Esophagus muscularis mucosa (tissue), 4 donors: ENCODE results near the gene INTS15. TPM values are rescaled to one million over a fixed set of nuclear protein-coding genes. Genes with fewer than 3 reads are reported as not detected.

Source experiments
- DNase-seq: peaks from one replicate; pipeline ENCODE4 v3.0.0-alpha.2; 2017; ENCODE audit errors: extremely low spot score
- H3K27ac ChIP-seq, 4 donors: fragments of 200-600 bp; sonication (generic); replicated peaks in 1 of 4; 1 replicate in 3 of 4; 2 replicates in 1 of 4; pipeline ENCODE4 v1.5.1; 2016 to 2019; ENCODE audit warnings: mild to moderate bottlenecking in 1 of 4
- H3K27me3 ChIP-seq, 4 donors: fragments of 200-600 bp; sonication (generic); one replicate each; pipeline versions ENCODE4 v1.5.1 to v1.6.0; 2016 to 2019
- H3K36me3 ChIP-seq, 4 donors: fragments of 200-600 bp; sonication (generic); one replicate each; pipeline ENCODE4 v1.5.1; 2016 to 2019
- H3K4me1 ChIP-seq, 4 donors: fragments of 200-600 bp; sonication (generic); one replicate each; pipeline ENCODE4 v1.5.1; 2016 to 2019
- H3K4me3 ChIP-seq, 4 donors: fragments of 200-600 bp; sonication (generic); 1 replicate in 2 of 4; 2 replicates in 2 of 4; pipeline ENCODE4 v1.5.1; 2016 to 2019; ENCODE audit warnings: mild to moderate bottlenecking in 4 of 4, moderate library complexity in 1 of 4
- H3K9me3 ChIP-seq, 4 donors: fragments of 200-600 bp; sonication (generic); 1 replicate in 3 of 4; 2 replicates in 1 of 4; pipeline ENCODE4 v1.5.1; 2016 to 2019
- EP300 ChIP-seq: sonication (generic); formaldehyde crosslinking; IDR thresholded peaks from one replicate; pipeline ENCODE4 v1.6.1; 2017; ENCODE audit warnings: antibody characterized with exemption
- POLR2A ChIP-seq: fragments of 450-650 bp; IDR thresholded peaks from one replicate; pipeline ENCODE4 v1.6.1; 2017; ENCODE audit warnings: antibody characterized with exemption, moderate library complexity, mild to moderate bottlenecking, low read depth
- POLR2AphosphoS5 ChIP-seq, 2 donors: sonication (generic); formaldehyde crosslinking; IDR thresholded peaks; one replicate each; pipeline ENCODE4 v1.6.1; 2017; ENCODE audit warnings: antibody characterized with exemption in 2 of 2
- WGBS: methylation state at CpG from one replicate; pipeline ENCODE4 v1.1.5; 2018; 5-methylcytosine and 5-hydroxymethylcytosine counted together
- intact Hi-C: fragments of 100-400 bp; cut with DNase I; formaldehyde crosslinking; loops from one replicate; pipeline ENCODE4 v1.15.1; 2023
- total RNA-seq, 4 donors: library from RNA; depleted of rRNA; stranded (reverse); fragments of >200 nt; gene quantifications; one replicate each; pipeline versions ENCODE4 v1.1.0 to v1.2.1, GENCODE V29; 2016
- TF ChIP-seq, protein P1 (sequence below), 3 experiments: fragments of 200-600 bp in 2 of 3; fragments of 450-650 bp in 1 of 3; sonication (generic) in 2 of 3; IDR thresholded peaks; one replicate each; pipeline ENCODE4 v1.5.1; 2017 to 2019; ENCODE audit warnings: antibody characterized with exemption in 3 of 3, mild to moderate bottlenecking in 2 of 3, moderate library complexity in 1 of 3

The INTS15 gene
- total RNA-seq, 4 donors from 2014 or later, result 22.5 to 38.9 (median 33.5) TPM

DNA sequence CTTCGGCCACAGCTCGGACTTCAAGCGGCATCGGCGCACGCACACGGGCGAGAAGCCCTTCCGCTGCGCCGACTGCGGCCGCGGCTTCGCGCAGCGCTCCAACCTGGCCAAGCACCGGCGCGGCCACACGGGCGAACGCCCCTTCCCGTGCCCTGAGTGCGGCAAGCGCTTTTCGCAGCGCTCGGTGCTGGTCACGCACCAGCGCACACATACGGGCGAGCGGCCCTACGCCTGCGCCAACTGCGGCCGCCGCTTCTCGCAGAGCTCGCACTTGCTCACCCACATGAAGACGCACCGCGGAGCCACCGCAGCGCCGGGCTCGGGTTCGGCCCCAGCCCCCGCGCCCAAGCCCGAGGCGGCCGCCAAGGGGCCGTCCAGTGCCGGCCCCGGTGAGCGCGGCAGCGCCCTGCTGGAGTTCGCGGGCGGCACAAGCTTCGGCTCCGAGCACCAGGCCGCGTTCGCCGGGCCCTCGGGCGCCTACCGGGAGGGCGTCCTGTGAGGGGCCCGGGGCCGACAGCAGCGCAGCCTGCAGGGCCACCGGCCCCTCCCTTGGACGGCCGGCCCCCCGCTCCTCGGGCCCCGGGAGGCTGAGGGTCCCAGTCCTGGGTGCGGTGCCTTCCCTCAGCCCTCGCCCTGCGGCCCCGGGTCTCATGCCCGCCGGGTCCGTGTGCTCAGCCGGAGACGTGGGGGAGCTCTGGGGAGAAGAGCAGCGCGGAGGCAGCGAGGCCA is 64.5 kb downstream of the INTS15 start:
- Histone ChIP-seq H3K9me3 (peaks cover 0 to 3% (median 0%) of the 10 kb centered on the region in 4 donors), H3K36me3 (peaks cover 32 to 71% (median 62%) of the 10 kb centered on the region in 4 donors), H3K4me1 (no peaks in the 10 kb centered on the region), H3K27ac (no peak overlapping the region), H3K27me3 (no peaks in the 10 kb centered on the region), H3K4me3 (no peak overlapping the region)
- TF ChIP-seq EP300, result no peak
- TF ChIP-seq, protein P1, sequence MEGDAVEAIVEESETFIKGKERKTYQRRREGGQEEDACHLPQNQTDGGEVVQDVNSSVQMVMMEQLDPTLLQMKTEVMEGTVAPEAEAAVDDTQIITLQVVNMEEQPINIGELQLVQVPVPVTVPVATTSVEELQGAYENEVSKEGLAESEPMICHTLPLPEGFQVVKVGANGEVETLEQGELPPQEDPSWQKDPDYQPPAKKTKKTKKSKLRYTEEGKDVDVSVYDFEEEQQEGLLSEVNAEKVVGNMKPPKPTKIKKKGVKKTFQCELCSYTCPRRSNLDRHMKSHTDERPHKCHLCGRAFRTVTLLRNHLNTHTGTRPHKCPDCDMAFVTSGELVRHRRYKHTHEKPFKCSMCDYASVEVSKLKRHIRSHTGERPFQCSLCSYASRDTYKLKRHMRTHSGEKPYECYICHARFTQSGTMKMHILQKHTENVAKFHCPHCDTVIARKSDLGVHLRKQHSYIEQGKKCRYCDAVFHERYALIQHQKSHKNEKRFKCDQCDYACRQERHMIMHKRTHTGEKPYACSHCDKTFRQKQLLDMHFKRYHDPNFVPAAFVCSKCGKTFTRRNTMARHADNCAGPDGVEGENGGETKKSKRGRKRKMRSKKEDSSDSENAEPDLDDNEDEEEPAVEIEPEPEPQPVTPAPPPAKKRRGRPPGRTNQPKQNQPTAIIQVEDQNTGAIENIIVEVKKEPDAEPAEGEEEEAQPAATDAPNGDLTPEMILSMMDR (IDR thresholded peaks at IDR 0.05), result no peak
- TF ChIP-seq POLR2A, result no peak
- TF ChIP-seq POLR2AphosphoS5 (IDR thresholded peaks at IDR 0.05), result no peak
- no peak for DNase-seq
- 91% methylated on average over 63 of the region's 94 CpGs for WGBS
- intact Hi-C loops, result no loop called here

DNA sequence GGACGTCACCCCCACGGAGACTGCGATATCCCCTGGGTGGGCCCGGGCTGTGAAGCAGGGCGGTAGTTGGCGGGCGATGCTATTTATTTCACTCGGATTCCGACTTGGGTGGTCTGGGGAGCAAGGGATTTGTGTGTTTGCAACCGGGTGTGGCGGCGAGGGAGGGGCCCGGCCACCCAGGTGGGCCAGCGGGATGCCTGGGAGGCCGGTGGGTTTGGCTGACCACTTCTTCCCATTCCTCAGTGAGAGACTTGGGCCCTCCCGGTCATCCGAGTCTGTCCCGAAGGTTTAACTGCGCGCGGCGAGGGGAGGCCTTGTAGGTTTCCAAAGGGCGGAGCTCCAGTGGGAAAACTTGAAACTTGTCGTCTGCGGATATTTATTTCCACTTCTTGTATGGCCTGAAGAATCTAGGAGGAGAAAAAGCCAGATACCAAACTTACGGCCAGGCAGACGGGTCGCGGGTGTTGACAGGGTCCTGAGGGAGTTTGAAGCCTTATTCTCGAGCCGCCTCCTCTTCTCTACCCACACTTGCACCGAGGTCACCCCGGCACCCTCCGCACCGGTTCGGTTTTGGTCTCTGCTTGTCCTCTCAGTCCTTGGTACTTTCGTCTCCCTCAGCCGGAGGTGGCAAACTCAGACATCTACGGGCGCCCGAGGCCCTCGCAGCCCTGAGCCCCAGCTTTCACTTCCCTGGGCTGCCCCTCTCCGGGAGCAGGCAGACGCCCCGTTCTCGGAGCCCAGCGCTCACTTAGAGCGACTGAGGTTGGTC is 65.2 kb downstream of the INTS15 start:
- no peaks in the 10 kb centered on the region for H3K4me1 ChIP-seq
- no peaks in the 10 kb centered on the region for H3K27me3 ChIP-seq
- DNase-seq, result no peak
- peaks cover 0 to 3% (median 0%) of the 10 kb centered on the region in 4 donors for H3K9me3 ChIP-seq
- peaks cover 32 to 65% (median 55%) of the 10 kb centered on the region in 4 donors for H3K36me3 ChIP-seq
- H3K27ac ChIP-seq, result no peak overlapping the region
- 92% methylated on average over 47 of the region's 48 CpGs for WGBS
- no peak overlapping the region for H3K4me3 ChIP-seq
- no peak for TF ChIP-seq EP300
- no peak for TF ChIP-seq POLR2A
- TF ChIP-seq, protein P1 (IDR thresholded peaks at IDR 0.05), result no peak
- no peak for TF ChIP-seq POLR2AphosphoS5 (IDR thresholded peaks at IDR 0.05)
- intact Hi-C loops, result no loop called here

DNA sequence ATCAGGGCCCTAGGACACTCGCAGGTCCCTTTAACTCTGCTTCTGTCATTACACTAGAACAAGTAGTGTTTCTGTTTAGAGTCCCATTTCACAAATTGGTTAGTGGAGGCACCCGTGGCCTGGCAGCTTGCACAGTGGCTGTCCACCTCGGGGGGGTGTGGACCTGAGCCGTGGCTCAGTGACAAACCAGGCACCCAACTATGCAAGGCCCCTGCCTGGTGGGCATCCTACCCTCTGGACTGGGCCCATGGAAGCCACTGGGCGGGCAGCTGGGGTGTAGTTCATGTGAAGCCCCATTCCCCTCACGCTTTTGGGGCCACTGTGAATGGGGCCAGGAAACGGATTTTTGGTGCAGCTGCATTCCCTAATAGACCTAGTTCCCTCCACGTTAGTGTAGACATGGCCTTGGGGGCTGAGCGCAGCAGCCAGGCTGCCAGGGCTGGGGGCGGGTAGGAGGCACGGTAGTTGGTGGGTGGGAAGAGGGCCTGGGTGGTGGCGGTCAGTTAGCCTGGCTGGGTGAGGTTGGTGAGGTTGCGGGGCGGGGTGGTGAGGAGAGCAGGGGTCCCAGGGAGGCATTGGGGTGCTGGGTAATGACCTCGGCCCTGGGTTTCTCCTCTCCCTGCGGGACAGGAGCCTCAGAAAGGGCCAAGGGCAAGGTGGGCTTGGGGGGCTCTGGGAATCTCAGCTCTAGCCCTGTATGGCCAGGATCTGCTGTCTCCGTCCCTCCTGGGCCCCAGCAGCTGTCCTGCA is 66.0 kb downstream of the INTS15 start:
- intact Hi-C loops, result no loop called here
- peaks cover 0 to 3% (median 0%) of the 10 kb centered on the region in 4 donors for H3K9me3 ChIP-seq
- peaks cover 32 to 57% (median 47%) of the 10 kb centered on the region in 4 donors for H3K36me3 ChIP-seq
- no peak for TF ChIP-seq POLR2AphosphoS5 (IDR thresholded peaks at IDR 0.05)
- no peak for TF ChIP-seq POLR2A
- TF ChIP-seq EP300, result no peak
- TF ChIP-seq, protein P1 (IDR thresholded peaks at IDR 0.05), result no peak
- H3K4me1 ChIP-seq, result no peaks in the 10 kb centered on the region
- H3K27ac ChIP-seq, result no peak overlapping the region
- no peak overlapping the region for H3K4me3 ChIP-seq
- H3K27me3 ChIP-seq, result no peaks in the 10 kb centered on the region
- DNase-seq, result no peak
- WGBS, result 96% methylated on average over 12 of the region's 17 CpGs

DNA sequence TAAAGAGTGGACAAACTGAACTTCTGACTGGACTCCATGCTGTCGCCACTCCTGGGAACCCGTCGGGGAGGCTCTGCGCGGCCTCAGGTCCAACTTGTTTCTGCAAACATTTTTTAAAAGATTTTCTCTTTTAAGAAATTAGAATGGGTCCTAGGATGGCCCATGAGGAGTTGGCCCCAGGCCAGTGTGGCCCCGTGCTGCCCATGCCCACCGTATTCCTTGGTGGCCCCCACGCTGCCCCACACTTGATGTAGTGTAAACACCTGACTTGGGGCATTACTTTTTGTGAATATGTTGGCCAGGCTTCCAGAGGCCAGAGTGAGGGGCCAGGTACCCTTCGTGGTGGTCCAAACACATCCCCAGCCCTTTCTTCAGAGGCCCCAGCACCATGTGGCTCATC is 66.6 kb downstream of the INTS15 start:
- DNase-seq, result peak; percentile 68
- intact Hi-C loops, result no loop called here
- no peak overlapping the region for H3K27ac ChIP-seq
- no peak overlapping the region for H3K4me3 ChIP-seq
- no peak for TF ChIP-seq POLR2AphosphoS5 (IDR thresholded peaks at IDR 0.05)
- TF ChIP-seq, protein P1 (IDR thresholded peaks at IDR 0.05), result no peak
- TF ChIP-seq EP300, result no peak
- no peak for TF ChIP-seq POLR2A
- H3K36me3 ChIP-seq, result peaks cover 32 to 51% (median 41%) of the 10 kb centered on the region in 4 donors
- H3K27me3 ChIP-seq, result no peaks in the 10 kb centered on the region
- 94% methylated on average over 9 of the region's 9 CpGs for WGBS
- H3K9me3 ChIP-seq, result peaks cover 0 to 3% (median 0%) of the 10 kb centered on the region in 4 donors
- no peaks in the 10 kb centered on the region for H3K4me1 ChIP-seq

Other genes with a start within 250 kb of the INTS15 start
- 10 to 100 TPM; 12.3 to 18.9 (median 14.5) TPM for gene FAM220A, start 241.1 kb upstream of the INTS15 start, total RNA-seq
- gene RAC1, start 215.5 kb upstream of the INTS15 start, total RNA-seq, result 100 to 1,000 TPM; 114 to 230 (median 136) TPM
- 10 to 100 TPM in 3 of 4 donors, 1 to 10 TPM in 1; 9.8 to 14.6 (median 12.0) TPM for gene DAGLB, start 142.1 kb upstream of the INTS15 start, total RNA-seq
- gene KDELR2, start 105.9 kb upstream of the INTS15 start, total RNA-seq, result 10 to 100 TPM; 53.7 to 68.2 (median 55.3) TPM
- not detected for gene GRID2IP, start 38.6 kb upstream of the INTS15 start, total RNA-seq
- 10 to 100 TPM; 41.5 to 57.4 (median 51.9) TPM for gene ZDHHC4, start 12.6 kb upstream of the INTS15 start, total RNA-seq
- gene ZNF853, start 25.6 kb downstream of the INTS15 start, total RNA-seq, result 10 to 100 TPM; 13.7 to 38.6 (median 23.6) TPM
- gene ZNF316, start 47.3 kb downstream of the INTS15 start, total RNA-seq, result 10 to 100 TPM; 24.0 to 38.9 (median 30.8) TPM
- 10 to 100 TPM; 19.4 to 25.6 (median 23.5) TPM for gene ZNF12, start 116.9 kb downstream of the INTS15 start, total RNA-seq
- under 1 TPM in 1 of 4 donors, not detected in 3; 0.26 TPM for gene RSPH10B2, start 164.1 kb downstream of the INTS15 start, total RNA-seq
- gene CCZ1B, start 236.3 kb downstream of the INTS15 start, total RNA-seq, result 10 to 100 TPM; 15.4 to 70.6 (median 38.0) TPM